D721Med (cell line): ENCODE measurements around the gene AKT3.

Source experiments
- DNase-seq: peaks from one replicate; pipeline ENCODE4 v3.0.0; 2011; ENCODE audit warnings: low spot score; ENCODE audit not compliant: insufficient read length
- FAIRE-seq: peaks from 2 replicates; lab custom pipeline; 2011; peaks lifted over from hg19 to GRCh38; lab: Jason Lieb, UNC
- CTCF ChIP-seq: IDR thresholded peaks from 2 replicates; pipeline ENCODE4 v1.5.1; 2012; ENCODE audit warnings: mild to moderate bottlenecking, control low read depth; ENCODE audit not compliant: insufficient read depth; ENCODE audit errors: missing control alignments

Gene AKT3

GRCh38 chr1:243701872-243702271 lies 148.2 kb downstream of the AKT3 start:
- FAIRE-seq (no peak), DNase-seq (no peak)
- TF ChIP-seq CTCF = no peak

- FAIRE-seq (peak; percentile 88), DNase-seq (no peak)
- no peak for TF ChIP-seq CTCF
These were observed 156.2 kb downstream of the AKT3 start for GRCh38 chr1:243693800-243694199.

DNA sequence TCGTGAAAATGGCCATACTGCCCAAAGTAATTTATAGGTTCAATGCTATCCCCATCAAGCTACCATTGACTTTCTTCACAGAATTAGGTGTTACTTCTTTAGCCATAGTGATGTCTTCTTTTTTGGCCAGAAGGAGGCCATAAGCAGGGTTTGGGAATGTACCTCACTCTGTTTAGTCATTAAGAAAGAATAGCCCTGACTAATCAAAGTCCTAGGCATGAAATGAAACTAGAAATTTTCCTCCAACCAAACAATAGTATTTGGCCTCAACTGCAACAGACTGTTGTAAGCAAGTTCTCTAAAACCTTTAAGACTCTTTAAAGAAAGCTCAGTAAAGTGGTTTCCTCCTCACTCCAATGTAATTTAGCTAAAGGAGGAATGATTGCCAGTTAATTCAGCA lies 163.9 kb downstream of the AKT3 start:
- TF ChIP-seq CTCF = no peak
- FAIRE-seq (peak; percentile 48), DNase-seq (no peak)

DNA sequence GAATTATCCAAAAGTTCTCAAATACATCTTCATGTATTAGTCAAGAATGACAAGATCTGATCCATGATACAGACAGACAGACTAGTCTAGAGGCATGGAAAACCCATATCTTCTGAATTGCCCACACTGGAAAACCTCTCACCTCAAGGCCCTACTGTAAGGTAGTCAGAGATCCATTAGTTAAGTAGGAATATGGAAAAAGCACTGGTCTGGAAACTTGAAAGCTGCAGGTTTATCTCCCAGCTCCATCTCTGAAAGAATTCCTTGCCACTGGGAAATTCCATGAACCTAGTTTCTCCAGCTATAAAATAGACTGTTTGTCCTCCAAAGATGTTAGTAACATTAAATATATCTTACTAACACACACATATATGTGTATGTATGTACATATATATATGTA lies 169.2 kb downstream of the AKT3 start:
- FAIRE-seq = peak; percentile 63
- TF ChIP-seq CTCF = no peak
- DNase-seq = no peak

DNA sequence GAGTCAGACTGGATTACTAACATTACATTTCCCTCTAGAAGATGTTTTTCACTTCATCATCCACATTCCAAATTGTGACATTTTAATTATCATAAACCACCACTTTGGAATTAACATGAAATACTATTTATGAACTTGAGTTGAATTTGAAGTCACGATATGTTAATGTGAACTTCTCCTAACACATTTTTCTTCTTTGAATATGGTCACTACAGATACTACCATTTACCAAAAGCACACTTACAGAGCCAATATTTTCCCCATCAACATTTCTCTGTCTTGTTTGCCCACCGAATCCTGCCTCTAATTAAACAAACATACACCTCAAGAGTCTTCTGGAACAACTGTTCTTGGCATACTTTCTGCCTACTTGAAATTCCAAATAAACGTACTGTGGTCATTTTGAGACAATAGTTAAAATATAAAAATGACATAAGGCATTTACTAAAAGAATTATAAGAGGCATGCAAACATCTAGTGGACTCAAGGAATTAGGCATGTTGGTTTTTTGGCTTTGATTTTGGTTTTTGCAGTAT lies 177.4 kb downstream of the AKT3 start:
- FAIRE-seq (peak; percentile 96), DNase-seq (no peak)
- TF ChIP-seq CTCF = no peak

- no peak for DNase-seq
- peak; percentile 11 for FAIRE-seq
These were observed 182.5 kb downstream of the AKT3 start for GRCh38 chr1:243667591-243667990.

More at GRCh38 chr1:243667591-243667990, 182.5 kb downstream of the AKT3 start:
- no peak for TF ChIP-seq CTCF
